K562 (cell line): ENCODE measurements around the gene TPX2. TPM values are rescaled to one million over a fixed set of nuclear protein-coding genes. Genes with fewer than 3 reads are reported as not detected.

Experiments used
- AFF1 ChIP-seq, 2 experiments: fragments of 450-650 bp; IDR thresholded peaks; 2 replicates each; pipeline ENCODE4 v1.6.1; 2018; ENCODE audit warnings: mild to moderate bottlenecking in 2 of 2, low read depth in 1 of 2; ENCODE audit not compliant: partially characterized antibody in 2 of 2
- ATF3 ChIP-seq, 2 experiments: fragments of 450-650 bp in 1 of 2; sonication (generic) in 1 of 2; formaldehyde crosslinking in 1 of 2; IDR thresholded peaks in 1 of 2; conservative IDR thresholded peaks in 1 of 2; 2 replicates each; pipeline versions ENCODE4 v1.6.1 to v1.8.1; 2016 to 2023; ENCODE audit warnings: mild to moderate bottlenecking in 2 of 2, moderate library complexity in 2 of 2, inconsistent platforms in 1 of 2, missing genetic modification reagents in 1 of 2
- COPS2 ChIP-seq: fragments of 450-650 bp; conservative IDR thresholded peaks from 2 replicates; pipeline ENCODE4 v1.6.1; 2016; ENCODE audit warnings: mild to moderate bottlenecking, moderate library complexity
- ESRRA ChIP-seq: fragments of 450-650 bp; IDR thresholded peaks from 2 replicates; pipeline ENCODE4 v1.6.1; 2014; ENCODE audit warnings: low read depth, mild to moderate bottlenecking, moderate library complexity, borderline replicate concordance
- HNRNPLL ChIP-seq: fragments of 200-400 bp; formaldehyde crosslinking; IDR thresholded peaks from 2 replicates; pipeline ENCODE4 v1.6.1; 2017; ENCODE audit warnings: low read length, low read depth, mild to moderate bottlenecking; ENCODE audit not compliant: poor library complexity, severe bottlenecking
- HNRNPUL1 ChIP-seq: fragments of 200-400 bp; formaldehyde crosslinking; IDR thresholded peaks from 2 replicates; pipeline ENCODE4 v1.6.1; 2017; ENCODE audit warnings: low read length
- ID3 ChIP-seq, 2 experiments: fragments of 250-450 bp in 1 of 2; fragments of 450-650 bp in 1 of 2; sonication (Bioruptor Pico) in 1 of 2; IDR thresholded peaks; 2 replicates each; pipeline versions ENCODE4 v1.6.1 to v1.8.0; 2016 to 2021; ENCODE audit warnings: mild to moderate bottlenecking in 2 of 2, moderate library complexity in 2 of 2, missing compliant biosample characterization in 1 of 2, missing genetic modification characterization in 1 of 2
- NKRF ChIP-seq: fragments of 450-650 bp; IDR thresholded peaks from 2 replicates; pipeline ENCODE4 v1.6.1; 2016; ENCODE audit warnings: borderline replicate concordance
- RBM34 ChIP-seq: fragments of 200-400 bp; formaldehyde crosslinking; IDR thresholded peaks from 2 replicates; pipeline ENCODE4 v1.6.1; 2018; ENCODE audit warnings: low read length, borderline replicate concordance; ENCODE audit not compliant: insufficient read depth
- TOE1 ChIP-seq, 2 experiments: fragments of 450-650 bp in 1 of 2; sonication (generic) in 1 of 2; formaldehyde crosslinking in 1 of 2; IDR thresholded peaks; 2 replicates each; pipeline versions ENCODE4 v1.7.1 to v1.8.0; 2016 to 2022; ENCODE audit warnings: borderline replicate concordance in 2 of 2, mild to moderate bottlenecking in 2 of 2, antibody characterized with exemption in 1 of 2, inconsistent platforms in 1 of 2, low read depth in 1 of 2, missing genetic modification reagents in 1 of 2, moderate library complexity in 1 of 2
- ZBTB33 ChIP-seq: sonication (generic); formaldehyde crosslinking; IDR thresholded peaks from 2 replicates; pipeline ENCODE4 v1.8.1; 2023; ENCODE audit warnings: mild to moderate bottlenecking, missing genetic modification reagents
- ZNF408 ChIP-seq: fragments of 250-450 bp; sonication (Bioruptor Pico); IDR thresholded peaks from 2 replicates; pipeline ENCODE4 v1.4.0; 2020; ENCODE audit warnings: low read depth, mild to moderate bottlenecking, moderate library complexity
- polyA plus RNA-seq, 8 experiments: library from polyadenylated mRNA; depleted of rRNA in 4 of 8; stranded (reverse) in 5 of 8; unstranded in 3 of 8; fragments of >200 nt; fragmentation: Nextera tagmentation in 2 of 8; fragmentation: Illumina TruSeq in 1 of 8; extraction: Ambion mirVana in 2 of 8; extraction: Trizol in 1 of 8; gene quantifications; 2 replicates each; pipeline versions ENCODE4 v1.2.1 to v1.2.3, GENCODE V29; 2011 to 2014; ENCODE audit warnings: inconsistent platforms in 1 of 8, missing spikeins in 1 of 8
- total RNA-seq, 7 experiments: library from RNA; depleted of rRNA in 6 of 7; stranded (reverse); fragments of >200 nt in 6 of 7; fragmentation: Illumina TruSeq in 2 of 7; extraction: Trizol in 2 of 7; gene quantifications; 2 replicates each; pipeline versions ENCODE4 v1.2.1 to v1.2.3, GENCODE V29; 2011 to 2021; ENCODE audit warnings: low replicate concordance in 1 of 7

The TPX2 gene
- total and polyA plus RNA-seq, 9 of the 15 experiments (the other 6 are each of a cell fraction or from before 2014, with no cell fraction given), result 48.0 to 241 (median 133) TPM

GRCh38 chr20:31722257-31723068, 16.6 kb upstream of the TPX2 start, which contains the start of gene BCL2L1 (continued):
- peak; percentile 25; the same call in 1 of the 2 replicates for TF ChIP-seq TOE1 (IDR thresholded peaks at IDR 0.05; ENCODE audit: borderline replicate concordance)
- TF ChIP-seq TOE1 (CRISPR knock-in tag; IDR thresholded peaks at IDR 0.05; ENCODE audit: borderline replicate concordance, low read depth), result no peak
- TF ChIP-seq ESRRA, result no peak
- TF ChIP-seq ZNF408, result no peak
- TF ChIP-seq ZBTB33 (CRISPR knock-in tag), result no peak
- TF ChIP-seq AFF1 (IDR thresholded peaks at IDR 0.05; ENCODE audit: low read depth in 1 of 2, partially characterized antibody in 2 of 2), result peak in 1 of 2 experiments; percentile 67
- TF ChIP-seq COPS2, result no peak
- no peak for TF ChIP-seq NKRF
- peak; percentile 21 for TF ChIP-seq HNRNPLL
- no peak for TF ChIP-seq ID3 (CRISPR knock-in tag; IDR thresholded peaks at IDR 0.05)
- TF ChIP-seq ID3 (tag; IDR thresholded peaks at IDR 0.05), result no peak
- no peak for TF ChIP-seq ATF3 (IDR thresholded peaks at IDR 0.05)
- TF ChIP-seq ATF3 (CRISPR knock-in tag; conservative IDR thresholded peaks at IDR 0.05), result no peak
- no peak for TF ChIP-seq RBM34
- TF ChIP-seq HNRNPUL1, result no peak
